Spleen (tissue), 11 donors: Measurements from ENCODE around the gene BBX. TPM values are rescaled to one million over a fixed set of nuclear protein-coding genes. Genes with fewer than 3 reads are reported as not detected.

Source experiments
- DNase-seq: peaks from one replicate; pipeline ENCODE4 v3.0.0-alpha.2; 2020
- H3K27ac ChIP-seq, 8 donors: fragments of 200-600 bp; sonication (generic) in 7 of 8; 1 replicate in 4 of 8; 2 replicates in 4 of 8; pipeline versions ENCODE4 v1.5.0 to v1.8.0; 2016 to 2021; ENCODE audit warnings: inconsistent platforms in 4 of 8, mild to moderate bottlenecking in 4 of 8, moderate library complexity in 1 of 8
- H3K27me3 ChIP-seq, 7 donors: fragments of 200-600 bp; sonication (generic) in 6 of 7; replicated peaks in 1 of 7; 1 replicate in 4 of 7; 2 replicates in 3 of 7; pipeline versions ENCODE4 v1.5.0 to v1.8.0; 2016 to 2021; ENCODE audit warnings: inconsistent platforms in 3 of 7, mild to moderate bottlenecking in 1 of 7
- H3K36me3 ChIP-seq, 6 donors: fragments of 200-600 bp; sonication (generic) in 5 of 6; 1 replicate in 4 of 6; 2 replicates in 2 of 6; pipeline versions ENCODE4 v1.5.0 to v1.8.0; 2016 to 2021; ENCODE audit warnings: inconsistent platforms in 2 of 6
- H3K4me1 ChIP-seq, 6 donors: fragments of 200-600 bp; sonication (generic) in 5 of 6; 1 replicate in 3 of 6; 2 replicates in 3 of 6; pipeline versions ENCODE4 v1.5.0 to v1.8.0; 2016 to 2021; ENCODE audit warnings: inconsistent platforms in 3 of 6
- H3K4me3 ChIP-seq, 8 donors: fragments of 200-600 bp; sonication (generic) in 7 of 8; 1 replicate in 4 of 8; 2 replicates in 4 of 8; pipeline versions ENCODE4 v1.5.0 to v1.8.0; 2016 to 2021; ENCODE audit warnings: inconsistent platforms in 4 of 8, mild to moderate bottlenecking in 4 of 8, moderate library complexity in 2 of 8
- H3K9me3 ChIP-seq, 8 donors: fragments of 200-600 bp; sonication (generic) in 7 of 8; 1 replicate in 4 of 8; 2 replicates in 4 of 8; pipeline versions ENCODE4 v1.5.0 to v1.8.0; 2016 to 2021; ENCODE audit warnings: inconsistent platforms in 4 of 8
- CTCF ChIP-seq, 11 experiments: fragments of 200-600 bp in 7 of 11; fragments of 450-650 bp in 4 of 11; sonication (generic) in 4 of 11; IDR thresholded peaks in 8 of 11; conservative IDR thresholded peaks in 3 of 11; 1 replicate in 7 of 11; 2 replicates in 4 of 11; pipeline versions ENCODE4 v1.4.0 to v1.8.0; 2016 to 2021; ENCODE audit warnings: antibody characterized with exemption in 11 of 11, inconsistent platforms in 4 of 11, mild to moderate bottlenecking in 1 of 11
- POLR2A ChIP-seq, 3 donors: fragments of 450-650 bp; IDR thresholded peaks; one replicate each; pipeline ENCODE4 v1.5.1; 2017; ENCODE audit warnings: antibody characterized with exemption in 3 of 3, mild to moderate bottlenecking in 1 of 3
- POLR2AphosphoS5 ChIP-seq, 3 donors: sonication (generic); formaldehyde crosslinking; IDR thresholded peaks; one replicate each; pipeline ENCODE4 v1.5.1; 2017; ENCODE audit warnings: antibody characterized with exemption in 3 of 3
- WGBS, 5 donors: extraction: QIAGEN DNeasy Blood & Tissue Kit in 3 of 5; methylation state at CpG; one replicate each; pipeline versions ENCODE4 v1.1.5 to v1.1.7; 2013 to 2018; 5-methylcytosine and 5-hydroxymethylcytosine counted together
- intact Hi-C: fragments of 100-400 bp; cut with DNase I; formaldehyde crosslinking; loops from one replicate; pipeline ENCODE4 v1.15.0; 2023; ENCODE audit warnings: low total_unique reads
- polyA plus RNA-seq, 3 donors: library from polyadenylated mRNA; stranded (reverse); fragments of 200-250 nt; gene quantifications; one replicate each; pipeline ENCODE4 v1.2.1, GENCODE V29; 2013
- total RNA-seq, 7 donors: library from RNA; depleted of rRNA in 3 of 7; stranded (reverse); fragments of >200 nt in 3 of 7; fragmentation: NEBNext Ultra II Directional in 4 of 7; extraction: Animal tissue kit (Norgen Biotek cat#: 25700) in 4 of 7; gene quantifications; one replicate each; pipeline versions ENCODE4 v1.1.0 to v1.2.1, GENCODE V29; 2016 to 2021
- donor health status: healthy with polysubstance abuse.
- donor health status: DM: no; HTN: no; CAD: no; lungs with moderate emphysema.
- donor health status: DM: no; HTN: no; CAD: no.
- donor health status: Bipolar disorder and iron deficiency.
- donor health status: healthy.
- donor health status: DM: no; HTN: no; CAD: no.
- donor health status: DM: yes; HTN: yes; CAD: no.

The BBX gene
- total and polyA plus RNA-seq, 10 donors = 5.1 to 98.5 (median 74.6) TPM

DNA sequence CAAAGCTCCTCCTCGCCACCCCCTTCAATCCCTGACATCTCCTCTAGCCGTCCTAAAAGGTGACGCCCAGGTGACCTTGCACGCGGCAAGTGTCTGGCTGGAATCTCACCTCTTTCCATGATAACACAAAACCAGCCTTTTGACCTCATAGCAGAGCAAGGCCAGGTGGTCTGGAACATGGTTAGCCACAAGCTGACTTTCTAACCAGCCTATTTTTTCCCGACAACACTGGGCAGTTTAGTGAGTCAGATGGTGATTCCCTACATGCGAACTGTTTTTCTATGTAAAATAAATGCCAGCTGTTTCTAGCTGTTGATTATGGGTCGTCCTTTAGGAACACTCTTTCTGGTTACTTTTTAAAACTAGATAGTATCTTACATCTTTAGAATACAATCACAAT, 325.0 kb downstream of the BBX start:
- Histone ChIP-seq H3K27ac (no peak overlapping the region), H3K4me3 (no peak overlapping the region), H3K36me3 (no peaks in the 10 kb centered on the region), H3K4me1 (no peaks in the 10 kb centered on the region), H3K9me3 (peaks cover 0 to 7% (median 0%) of the 10 kb centered on the region in 8 donors), H3K27me3 (no peaks in the 10 kb centered on the region)
- intact Hi-C loops = no loop called here
- DNase-seq = no peak
- TF ChIP-seq POLR2A (IDR thresholded peaks at IDR 0.05) (no peak), CTCF (IDR thresholded peaks at IDR 0.05 in 8 of 11, conservative IDR thresholded peaks at IDR 0.05 in 3 of 11) (no peak), POLR2AphosphoS5 (IDR thresholded peaks at IDR 0.05) (no peak)
- 76 to 86% (median 84%) methylated on average over 8 of the region's 8 CpGs for WGBS, 5 donors

DNA sequence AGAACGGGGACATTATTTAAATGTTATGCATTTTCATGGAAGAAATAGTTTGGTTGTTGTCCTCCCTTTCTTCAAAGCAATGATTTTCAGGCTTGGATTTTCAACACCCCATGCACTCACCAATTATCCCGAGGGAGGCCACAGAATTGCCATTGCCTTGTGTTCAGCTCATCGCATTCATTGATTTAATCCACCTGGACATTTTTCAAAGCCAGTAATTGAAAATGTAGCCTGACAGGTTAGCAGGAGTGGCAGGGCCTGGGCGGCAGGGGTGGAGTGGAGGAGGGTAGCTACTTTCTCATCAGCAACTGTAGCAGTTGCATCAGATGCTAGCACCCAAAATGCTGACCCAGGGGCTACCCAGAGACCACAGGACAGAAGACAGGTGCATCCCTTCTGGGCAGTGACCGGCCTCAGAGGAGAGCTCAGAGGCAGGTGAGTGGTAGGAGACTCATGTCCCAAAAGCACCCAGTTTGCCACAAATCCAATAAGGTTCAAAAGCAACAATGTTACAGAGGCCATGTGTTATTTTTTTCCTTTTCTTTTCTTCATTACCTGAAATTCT, 325.7 kb downstream of the BBX start:
- no peak overlapping the region for H3K4me3 ChIP-seq
- 88 to 96% (median 94%) methylated on average over 4 to 5 of the region's 5 CpGs for WGBS, 5 donors
- H3K27me3 ChIP-seq = no peaks in the 10 kb centered on the region
- intact Hi-C loops = no loop called here
- H3K9me3 ChIP-seq = peaks cover 0 to 7% (median 0%) of the 10 kb centered on the region in 8 donors
- TF ChIP-seq POLR2AphosphoS5 (IDR thresholded peaks at IDR 0.05) (no peak), CTCF (IDR thresholded peaks at IDR 0.05 in 8 of 11, conservative IDR thresholded peaks at IDR 0.05 in 3 of 11) (no peak), POLR2A (IDR thresholded peaks at IDR 0.05) (no peak)
- H3K4me1 ChIP-seq = no peaks in the 10 kb centered on the region
- H3K36me3 ChIP-seq = no peaks in the 10 kb centered on the region
- no peak overlapping the region for H3K27ac ChIP-seq
- no peak for DNase-seq

DNA sequence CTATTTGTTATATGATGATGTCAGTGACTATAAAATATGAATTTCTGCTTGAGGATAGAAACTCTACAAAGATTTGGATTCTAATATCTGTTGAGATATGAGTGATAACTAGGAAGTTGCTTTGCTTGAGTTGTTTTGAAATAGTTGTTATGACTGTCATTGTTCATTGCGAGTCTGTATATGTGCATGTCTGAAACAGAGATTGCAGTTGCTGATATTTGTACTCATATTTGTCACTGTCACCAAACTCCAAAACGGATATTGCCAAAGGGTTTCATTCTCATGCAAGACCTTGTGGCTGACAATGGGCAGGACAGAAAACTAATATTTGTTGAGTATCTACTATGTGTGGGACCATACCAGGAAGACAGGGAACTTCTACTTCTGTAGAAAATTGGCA, 327.9 kb downstream of the BBX start:
- 64 to 81% (median 68%) methylated on average over 2 of the region's 2 CpGs for WGBS, 5 donors
- intact Hi-C loops = no loop called here
- TF ChIP-seq CTCF (IDR thresholded peaks at IDR 0.05 in 8 of 11, conservative IDR thresholded peaks at IDR 0.05 in 3 of 11) (no peak), POLR2AphosphoS5 (IDR thresholded peaks at IDR 0.05) (no peak), POLR2A (IDR thresholded peaks at IDR 0.05) (no peak)
- Histone ChIP-seq H3K4me3 (no peak overlapping the region), H3K9me3 (peaks cover 0 to 7% (median 0%) of the 10 kb centered on the region in 8 donors), H3K4me1 (no peaks in the 10 kb centered on the region), H3K36me3 (no peaks in the 10 kb centered on the region), H3K27ac (no peak overlapping the region), H3K27me3 (no peaks in the 10 kb centered on the region)
- no peak for DNase-seq

DNA sequence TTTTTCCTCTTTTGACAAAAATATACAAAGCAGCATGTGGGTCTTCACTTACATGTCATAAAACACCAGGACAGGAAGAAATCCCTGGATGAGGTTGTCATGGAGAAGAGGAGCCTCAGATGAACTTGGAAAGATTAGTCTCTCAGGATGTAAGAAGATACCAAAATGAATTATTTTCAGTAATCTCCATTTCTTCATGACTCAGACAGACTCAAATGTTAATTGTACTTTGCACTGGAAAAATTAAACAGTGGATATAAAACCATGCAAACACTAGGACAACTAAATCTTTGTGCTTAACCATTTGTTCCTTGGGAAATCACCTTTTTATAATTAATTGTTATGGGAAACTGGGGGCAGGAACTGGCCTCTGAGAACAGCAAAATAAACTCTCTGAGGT, 331.1 kb downstream of the BBX start:
- H3K36me3 ChIP-seq = no peaks in the 10 kb centered on the region
- no peaks in the 10 kb centered on the region for H3K4me1 ChIP-seq
- H3K27ac ChIP-seq = no peak overlapping the region
- H3K9me3 ChIP-seq = peaks cover 0 to 7% (median 0%) of the 10 kb centered on the region in 8 donors
- no peaks in the 10 kb centered on the region for H3K27me3 ChIP-seq
- intact Hi-C loops = no loop called here
- TF ChIP-seq POLR2A (IDR thresholded peaks at IDR 0.05) = no peak
- no peak for TF ChIP-seq CTCF (IDR thresholded peaks at IDR 0.05 in 8 of 11, conservative IDR thresholded peaks at IDR 0.05 in 3 of 11)
- TF ChIP-seq POLR2AphosphoS5 (IDR thresholded peaks at IDR 0.05) = no peak
- H3K4me3 ChIP-seq = no peak overlapping the region
- DNase-seq = no peak
